ENCODE measurements around the gene MAB21L1.
A peak's percentile ranks its signal among the peaks of the same experiment; 100 is the strongest.

The MAB21L1 gene

DNA sequence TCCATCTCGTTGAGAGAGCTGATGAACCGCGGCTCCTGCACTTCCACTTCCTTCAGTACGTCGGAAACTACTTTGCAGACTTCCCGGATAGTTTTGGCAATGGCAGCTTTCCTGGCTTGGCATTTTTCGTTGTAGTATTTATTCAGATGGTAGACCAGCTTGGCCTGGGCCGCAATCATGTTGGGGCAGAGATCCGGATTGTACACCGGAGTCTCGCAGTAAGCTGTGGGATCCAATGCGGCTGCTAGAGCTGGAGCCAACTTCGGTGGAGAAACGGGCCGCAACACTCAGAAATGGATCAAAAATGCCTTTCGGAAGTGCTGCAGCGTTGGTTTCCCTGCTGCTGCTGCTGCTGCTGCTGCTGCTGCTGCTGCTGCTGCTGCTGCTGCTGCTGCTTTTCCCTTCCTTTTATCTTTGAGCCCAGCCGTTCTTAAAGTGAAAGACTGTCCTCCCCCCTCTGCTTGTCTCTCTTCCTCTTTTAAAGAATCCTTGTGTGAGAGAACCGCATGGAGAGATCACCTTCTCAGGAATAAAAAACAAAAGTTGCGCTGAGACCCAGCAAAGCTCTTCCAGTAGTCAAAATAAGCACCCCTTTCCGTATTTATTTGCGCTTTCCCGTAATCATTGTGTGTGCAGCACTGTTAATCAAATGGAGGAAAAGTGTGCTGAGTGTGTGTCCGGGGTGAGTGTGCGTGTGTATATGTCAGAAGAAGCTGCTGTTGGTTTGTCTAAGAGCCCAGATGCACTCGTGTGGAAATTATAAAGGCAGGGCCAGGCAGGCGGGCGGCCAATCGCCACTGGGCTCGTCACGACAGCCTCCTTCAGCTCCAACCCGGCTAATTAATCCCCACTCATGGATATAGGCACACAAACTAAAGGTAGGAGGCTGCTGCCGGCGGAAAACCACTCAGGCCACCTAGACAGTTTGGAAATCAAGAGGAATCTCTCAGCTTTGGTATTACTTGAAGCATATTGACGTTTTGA is at the start of gene MAB21L1:
MAB21L1 (minus strand) TSS at position 730 of the 984 bp plus-strand sequence; CDS start at position 179, 551 bp downstream.
- peak; percentile 11 for DNase-seq

DNA sequence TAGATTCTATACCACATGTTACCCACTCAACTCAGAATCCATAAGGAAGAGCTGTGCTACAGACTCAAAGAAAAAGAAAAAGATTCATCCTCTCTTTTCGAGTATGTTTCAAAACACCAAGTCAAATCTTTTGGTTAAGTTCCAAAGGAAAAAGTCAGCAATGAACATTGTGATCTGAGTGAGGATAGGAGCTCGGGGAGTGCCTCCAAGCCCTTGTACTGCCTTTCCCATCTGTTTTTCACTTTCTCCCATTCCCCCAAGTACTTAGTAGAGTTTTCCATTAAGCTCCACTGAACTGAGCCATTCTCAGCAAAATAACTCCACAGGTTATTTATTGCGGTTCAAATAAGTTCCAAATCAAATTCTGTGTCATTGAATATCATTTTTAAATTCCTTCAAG is 47.7 kb upstream of the MAB21L1 start:
- no peak for DNase-seq

DNA sequence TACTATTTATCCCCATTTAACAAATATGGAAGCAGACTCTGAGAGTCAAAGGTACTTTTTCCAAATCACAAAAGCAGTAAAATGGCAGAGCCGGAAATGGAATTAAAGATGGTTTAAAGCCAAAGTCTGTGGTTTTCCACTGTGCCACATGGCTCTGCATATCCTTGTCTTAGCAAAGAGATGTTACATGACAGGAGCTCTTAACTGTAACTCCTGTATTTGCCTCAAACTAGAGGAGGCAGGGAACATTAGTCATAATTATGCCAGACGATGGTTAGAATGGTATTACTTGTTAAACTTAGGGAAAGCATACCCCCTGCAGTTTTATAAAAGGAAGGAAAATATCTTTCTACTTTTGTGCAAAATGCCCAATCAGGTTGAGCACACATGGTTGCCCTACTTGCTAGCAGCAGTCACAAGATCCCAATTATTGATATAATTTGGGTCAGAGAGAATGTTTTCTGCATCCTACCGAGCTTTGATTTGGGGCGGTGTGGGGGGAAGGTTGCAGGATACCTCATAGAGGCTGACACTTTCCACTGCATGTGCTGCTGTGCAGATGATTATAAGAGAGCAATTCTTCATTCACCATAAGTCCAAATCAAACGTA is 42.0 kb upstream of the MAB21L1 start:
- no peak for DNase-seq

- DNase-seq, result no peak
Observed at GRCh38 chr13:35514801-35515502, 38.5 kb upstream of the MAB21L1 start.

DNA sequence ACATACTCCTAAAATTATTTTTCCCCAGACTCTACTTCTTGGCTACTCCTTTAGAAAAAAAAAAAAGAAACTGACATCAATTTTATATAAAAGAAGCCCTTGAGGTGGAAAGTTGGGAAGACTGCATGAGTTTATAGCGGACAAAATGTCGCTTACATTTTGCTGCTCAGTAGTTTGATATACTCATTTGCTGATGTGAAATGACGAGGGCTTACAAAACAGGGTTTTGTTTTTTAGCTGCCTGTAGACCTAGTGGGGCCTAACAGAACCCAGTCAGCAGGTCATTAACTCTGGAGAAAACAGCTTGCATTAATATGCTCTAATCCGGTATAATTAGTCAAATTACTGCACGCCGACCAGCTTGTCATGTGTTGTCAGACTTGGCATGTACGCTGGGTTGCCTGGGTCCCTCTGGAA is 37.6 kb upstream of the MAB21L1 start:
- no peak for DNase-seq

DNA sequence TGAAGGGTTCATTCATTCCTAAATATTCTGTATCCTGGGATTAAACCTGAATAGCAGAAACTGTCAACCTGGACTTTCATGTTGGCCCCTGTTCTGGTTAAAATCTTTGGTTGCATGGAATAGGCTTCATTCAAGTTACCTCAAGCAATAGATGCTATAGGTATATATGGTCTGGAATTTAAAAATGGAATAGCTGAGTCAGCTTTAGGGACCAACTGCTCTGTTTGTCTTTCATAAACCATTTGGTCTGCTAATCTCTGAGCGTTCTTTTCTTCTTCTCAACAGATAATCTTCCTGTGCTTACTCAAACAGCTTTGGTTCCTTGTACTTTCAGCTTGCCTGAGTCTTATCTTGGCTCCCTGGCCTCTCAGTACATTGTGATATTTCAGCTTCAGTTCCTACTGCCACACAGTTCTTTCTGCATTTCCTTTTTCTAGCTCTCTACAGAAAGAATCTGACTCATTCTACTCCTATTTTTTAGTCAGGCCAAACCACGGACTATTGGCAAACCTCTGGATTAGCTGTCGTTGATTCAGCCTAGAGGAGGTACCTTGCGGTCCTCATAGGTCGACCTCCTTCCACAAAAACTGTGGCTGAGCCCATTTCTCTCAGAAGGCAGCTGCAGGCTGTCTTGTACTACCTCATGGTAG is 35.9 kb upstream of the MAB21L1 start:
- DNase-seq, result no peak

- DNase-seq, result no peak
Observed at GRCh38 chr13:35502456-35502855, 26.0 kb upstream of the MAB21L1 start.

DNA sequence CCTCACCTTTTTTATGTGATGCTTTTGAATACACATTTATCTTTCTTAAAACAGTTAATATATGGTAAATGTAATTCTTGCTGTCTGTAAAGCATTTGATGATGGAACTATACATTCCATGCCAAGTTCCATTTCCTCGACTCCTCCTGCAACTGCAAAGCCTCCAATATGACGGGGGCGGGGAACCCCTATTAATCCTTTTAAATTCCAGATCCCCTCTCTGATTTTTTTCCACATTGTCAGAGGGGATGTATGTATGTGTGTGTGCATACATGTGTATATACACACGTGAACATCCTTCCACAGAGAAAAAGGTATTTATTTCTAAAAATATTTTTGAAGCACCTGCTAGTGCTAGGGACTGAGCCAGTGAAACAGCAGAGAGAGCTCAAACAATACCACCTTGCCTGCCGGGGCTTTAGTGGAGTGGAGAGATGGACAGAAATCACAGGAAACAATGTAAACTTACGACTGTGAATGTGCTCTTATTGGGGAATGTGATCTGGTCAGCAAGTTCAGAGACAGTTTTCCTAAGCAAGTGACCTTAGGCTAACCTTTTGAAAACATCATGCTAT is 25.3 kb upstream of the MAB21L1 start:
- DNase-seq, result no peak

GRCh38 chr13:35500144-35500543 is 23.7 kb upstream of the MAB21L1 start:
- no peak for DNase-seq

GRCh38 chr13:35499676-35500075 is 23.2 kb upstream of the MAB21L1 start:
- DNase-seq, result no peak

DNA sequence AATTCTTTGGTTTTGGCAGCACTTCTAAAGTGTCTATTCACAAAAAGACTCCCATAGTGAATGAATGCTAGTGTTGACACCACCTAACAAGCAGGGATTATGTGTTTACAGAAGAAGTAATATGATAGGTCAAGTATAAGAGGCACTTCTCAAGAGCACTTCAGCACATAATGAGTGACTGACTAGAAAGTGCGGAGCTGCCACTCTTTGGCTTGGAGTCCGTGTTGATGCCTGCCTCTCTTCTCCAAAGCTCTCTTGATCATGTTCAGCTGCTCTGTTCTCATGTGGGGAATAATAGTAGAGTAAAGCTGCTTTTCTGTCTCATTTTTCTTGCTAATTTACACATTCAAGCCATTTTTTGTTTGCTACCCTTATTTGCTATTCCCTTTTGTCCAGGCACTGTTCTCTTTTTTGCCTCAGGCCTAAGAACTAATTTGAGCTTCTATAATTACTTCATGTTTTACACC is 22.7 kb upstream of the MAB21L1 start:
- DNase-seq, result no peak

DNA sequence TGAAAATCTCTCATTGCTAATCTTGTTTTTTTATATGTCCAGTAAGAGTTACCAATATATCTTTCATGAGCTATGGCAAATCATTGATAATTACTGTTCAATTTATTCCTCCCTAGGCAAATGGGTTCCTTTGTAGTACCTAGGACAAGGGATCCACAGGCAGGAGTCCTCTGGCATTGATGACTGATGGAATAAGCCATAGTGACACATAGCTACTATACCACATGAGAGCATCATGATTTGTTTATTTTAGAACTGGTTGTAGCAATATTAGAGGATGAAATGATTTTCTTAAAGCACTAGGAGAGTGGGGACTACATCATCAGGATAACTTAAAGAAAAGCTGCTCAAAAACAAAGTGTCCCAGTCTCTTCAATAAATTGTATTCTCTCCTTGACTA is 21.7 kb upstream of the MAB21L1 start:
- no peak for DNase-seq

GRCh38 chr13:35496761-35497386 is 20.4 kb upstream of the MAB21L1 start:
- DNase-seq, result no peak

- no peak for DNase-seq
Observed at GRCh38 chr13:35496006-35496405, 19.5 kb upstream of the MAB21L1 start.

- DNase-seq, result no peak
Observed at GRCh38 chr13:35489050-35489449, 12.6 kb upstream of the MAB21L1 start.

- DNase-seq, result no peak
Observed at GRCh38 chr13:35485424-35485823, 8.9 kb upstream of the MAB21L1 start.

- no peak for DNase-seq
Observed at GRCh38 chr13:35484384-35484783, 7.9 kb upstream of the MAB21L1 start.

DNA sequence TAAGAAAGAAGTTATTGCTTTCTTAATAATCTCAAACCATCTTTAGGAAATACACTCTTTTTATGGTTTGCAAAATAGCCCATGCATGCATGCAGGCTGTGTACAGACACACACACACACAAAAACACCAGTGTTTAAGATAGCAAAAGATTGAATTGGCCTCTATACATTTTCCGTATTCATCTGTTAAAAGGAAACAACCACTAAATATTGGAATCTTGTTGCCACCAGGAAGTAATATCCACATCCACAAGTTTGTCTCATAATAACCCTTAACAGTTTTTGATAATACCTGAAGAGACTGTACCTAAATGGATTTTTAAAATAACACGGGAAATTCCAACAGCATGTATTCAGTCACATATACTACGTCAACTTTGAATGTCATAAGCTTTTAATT is 7.3 kb upstream of the MAB21L1 start:
- no peak for DNase-seq

- DNase-seq, result no peak
Observed at GRCh38 chr13:35482527-35482926, 6.0 kb upstream of the MAB21L1 start.

- DNase-seq, result no peak
Observed at GRCh38 chr13:35481777-35482176, 5.3 kb upstream of the MAB21L1 start.

DNA sequence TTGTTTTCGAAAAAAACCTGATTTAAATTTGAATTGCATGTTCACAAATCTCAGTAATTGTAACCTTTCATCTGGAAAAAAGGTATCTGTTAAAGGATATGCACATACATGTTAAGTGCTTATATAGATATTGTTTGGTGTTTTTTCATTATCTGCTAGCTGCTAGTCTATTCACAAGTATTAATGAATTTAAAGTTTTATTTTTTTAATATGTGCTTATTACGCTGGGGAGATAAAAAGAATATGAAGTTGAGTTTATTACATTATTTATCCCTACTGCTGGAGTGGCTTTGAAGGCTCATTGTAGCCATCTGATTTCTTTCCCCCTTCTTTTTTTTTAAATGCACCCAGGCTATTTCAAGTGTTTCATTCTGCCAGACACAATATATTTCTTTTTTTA is 3.9 kb upstream of the MAB21L1 start:
- no peak for DNase-seq

DNA sequence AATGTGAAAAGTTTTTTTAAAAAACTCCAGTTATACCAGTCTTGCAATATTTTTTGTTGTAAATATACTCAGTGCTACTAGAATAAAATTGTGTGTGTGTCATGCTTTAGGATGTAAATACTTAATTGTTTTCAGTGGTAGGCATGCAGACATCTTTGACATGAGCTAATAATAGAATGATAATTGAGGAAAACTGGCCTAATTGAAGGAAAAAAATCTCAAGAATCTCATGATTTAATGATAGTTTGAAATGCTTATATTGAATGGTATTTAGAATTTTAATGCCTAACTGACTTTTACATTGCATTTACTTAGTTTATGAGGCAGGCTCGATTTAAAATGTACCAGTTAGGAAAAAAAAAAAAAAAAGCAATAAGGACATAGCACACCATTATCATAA is 3.2 kb upstream of the MAB21L1 start:
- DNase-seq, result no peak
